CD4-positive, alpha-beta T cell treated with Interferon gamma for 1 hour (primary cell): Measurements from ENCODE around the gene BATF.
A peak's percentile ranks its signal among the peaks of the same experiment; 100 is the strongest.

Source experiments
- DNase-seq: peaks from one replicate; pipeline ENCODE4 v3.0.0-alpha.2; 2020

Gene BATF

GRCh38 chr14:75563931-75564330, 41.7 kb downstream of the BATF start:
- no peak for DNase-seq

- no peak for DNase-seq
Observed at GRCh38 chr14:75565056-75565455, 42.8 kb downstream of the BATF start.

- peak; percentile 58 for DNase-seq
Observed at GRCh38 chr14:75566321-75566720, 44.1 kb downstream of the BATF start.

- no peak for DNase-seq
Observed at GRCh38 chr14:75566752-75567151, 44.5 kb downstream of the BATF start.

GRCh38 chr14:75568140-75568539, 45.9 kb downstream of the BATF start:
- no peak for DNase-seq

GRCh38 chr14:75568791-75569190, 46.5 kb downstream of the BATF start:
- DNase-seq, result no peak

GRCh38 chr14:75570797-75571196, 48.5 kb downstream of the BATF start:
- peak; percentile 30 for DNase-seq

GRCh38 chr14:75572104-75572503, 49.8 kb downstream of the BATF start:
- no peak for DNase-seq

- DNase-seq, result no peak
Observed at GRCh38 chr14:75577090-75577489, 54.8 kb downstream of the BATF start.

GRCh38 chr14:75577729-75578101, 55.4 kb downstream of the BATF start:
- DNase-seq, result peak; percentile 70

- DNase-seq, result peak; percentile 53
Observed at GRCh38 chr14:75578102-75578785, 56.0 kb downstream of the BATF start, which contains the start of gene FLVCR2. Gene FLVCR2, plus strand, starts transcription at chr14:75578620. Its CDS starts 353 bp downstream, at chr14:75578973.

- no peak for DNase-seq
Observed at GRCh38 chr14:75578786-75579337, 56.6 kb downstream of the BATF start.

GRCh38 chr14:75579338-75579864, 57.1 kb downstream of the BATF start:
- no peak for DNase-seq

GRCh38 chr14:75579882-75580281, 57.6 kb downstream of the BATF start:
- DNase-seq, result no peak

- DNase-seq, result no peak
Observed at GRCh38 chr14:75587388-75587787, 65.1 kb downstream of the BATF start.

- DNase-seq, result no peak
Observed at GRCh38 chr14:75589931-75590330, 67.7 kb downstream of the BATF start.

- DNase-seq, result no peak
Observed at GRCh38 chr14:75591331-75591946, 69.2 kb downstream of the BATF start.

- no peak for DNase-seq
Observed at GRCh38 chr14:75591987-75592575, 69.8 kb downstream of the BATF start.

GRCh38 chr14:75595226-75595625, 73.0 kb downstream of the BATF start:
- no peak for DNase-seq
